Measurements from ENCODE around the gene GLS.

Gene GLS

DNA sequence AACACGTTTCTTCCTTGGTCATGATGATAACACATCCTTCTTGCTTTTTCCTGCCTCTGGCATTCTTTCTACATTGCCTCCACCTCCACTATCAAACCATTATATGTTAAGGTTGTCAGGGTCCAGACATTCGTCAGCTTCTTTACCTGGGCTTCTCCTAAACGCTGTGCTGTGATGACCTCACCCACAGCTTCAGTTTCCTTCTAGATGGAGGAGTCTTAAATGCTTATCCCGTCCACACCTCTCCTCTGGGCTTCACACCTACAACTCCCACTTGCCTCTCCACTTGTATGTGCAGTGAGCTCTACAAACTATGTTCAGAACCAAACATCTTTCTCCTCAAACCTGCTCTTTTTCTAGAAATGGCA lies 134.0 kb downstream of the GLS start:
- no peak for DNase-seq (ENCODE audit: low read depth)
